SHP77 (cell line): ENCODE data around the gene IKZF2.

Source experiments
- DNase-seq, 2 experiments: peaks; one replicate each; lab custom pipeline; 2025; lab: John Stamatoyannopoulos, UW

IKZF2 gene

GRCh38 chr2:213002383-213002782 is 149.0 kb downstream of the IKZF2 start:
- DNase-seq = no peak

DNA sequence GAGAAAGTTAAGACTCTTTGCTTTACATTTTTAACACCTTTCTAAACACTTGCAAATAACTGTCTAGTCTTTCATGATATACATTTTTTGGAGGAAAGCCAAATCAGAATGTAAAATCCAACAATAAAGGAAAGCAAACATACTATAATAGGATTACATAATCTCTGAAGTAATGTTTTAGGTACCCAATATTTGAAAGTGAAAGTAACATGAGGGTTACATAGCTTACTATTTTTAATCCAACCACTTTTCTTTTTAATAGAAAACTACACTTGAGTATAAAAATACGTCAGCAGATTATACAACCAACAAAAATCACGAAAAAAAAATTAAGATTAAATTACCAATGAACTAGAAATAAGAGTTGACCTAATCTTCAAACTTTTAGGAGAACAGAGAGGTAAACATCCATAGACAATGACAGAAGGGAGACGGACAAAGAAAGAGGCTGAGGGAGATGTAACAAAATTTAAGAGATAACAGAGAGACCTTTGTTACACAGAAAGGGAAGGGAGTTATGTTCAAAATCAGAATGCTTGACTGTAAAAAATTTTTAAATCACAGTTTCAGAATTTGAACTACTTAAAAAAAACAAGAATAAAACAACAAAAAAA is 150.0 kb downstream of the IKZF2 start:
- no peak for DNase-seq

DNA sequence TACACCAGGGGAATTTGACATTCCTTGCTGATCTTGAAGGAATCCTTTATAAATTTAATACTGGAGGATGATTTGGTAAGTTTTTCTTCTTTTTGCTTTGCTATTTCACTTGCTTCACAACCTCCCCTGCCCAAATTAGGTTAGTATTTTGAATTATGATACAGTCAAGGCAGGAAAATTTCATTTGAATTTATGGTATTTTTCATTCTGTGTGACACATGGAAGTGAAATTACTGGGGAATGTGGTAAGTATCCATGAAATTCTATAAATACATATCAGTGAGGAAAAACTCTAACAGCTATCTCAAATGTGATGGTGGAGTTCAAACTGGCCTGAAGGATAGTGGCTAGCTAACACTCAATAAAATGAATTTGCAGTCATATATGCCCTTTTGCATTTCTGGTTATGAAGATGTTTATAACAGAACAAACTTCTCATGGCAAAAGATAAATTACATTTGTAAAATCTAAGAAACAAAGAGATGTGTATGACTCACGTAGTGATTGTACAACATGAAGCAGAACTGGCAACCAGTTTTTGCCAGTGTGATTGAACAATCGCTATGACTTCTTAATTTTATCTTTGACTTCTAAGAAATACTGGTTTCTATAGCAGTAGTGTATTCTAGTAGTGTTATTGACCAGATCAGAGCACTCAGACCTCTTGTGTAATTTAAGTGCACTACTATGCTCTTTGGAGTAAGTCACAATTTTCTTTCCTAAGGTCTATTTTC is 152.6 kb downstream of the IKZF2 start:
- no peak for DNase-seq

- DNase-seq = no peak
Observed at GRCh38 chr2:212997526-212998020, 153.8 kb downstream of the IKZF2 start.

GRCh38 chr2:212995920-212996319 is 155.5 kb downstream of the IKZF2 start:
- no peak for DNase-seq

- DNase-seq = no peak
Observed at GRCh38 chr2:212994976-212995375, 156.4 kb downstream of the IKZF2 start.

DNA sequence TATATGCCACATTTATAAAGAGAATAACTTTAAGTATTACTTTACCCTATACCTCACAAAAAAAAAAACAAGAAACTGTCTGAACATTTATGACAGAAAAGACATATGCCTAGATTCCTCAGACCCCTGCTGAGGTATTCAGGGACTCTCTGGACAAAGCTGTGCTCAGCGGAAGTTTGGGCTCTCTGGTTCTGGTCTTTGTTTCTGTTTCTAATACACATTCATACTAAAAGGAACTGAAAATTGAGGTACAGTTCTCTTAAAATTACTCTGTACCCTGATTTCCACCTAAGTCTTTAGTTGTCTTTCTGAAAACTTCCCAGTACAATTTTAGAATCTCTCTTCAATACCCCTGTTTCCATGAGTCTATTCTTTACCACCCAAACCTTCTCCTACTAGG is 160.3 kb downstream of the IKZF2 start:
- DNase-seq = no peak

DNA sequence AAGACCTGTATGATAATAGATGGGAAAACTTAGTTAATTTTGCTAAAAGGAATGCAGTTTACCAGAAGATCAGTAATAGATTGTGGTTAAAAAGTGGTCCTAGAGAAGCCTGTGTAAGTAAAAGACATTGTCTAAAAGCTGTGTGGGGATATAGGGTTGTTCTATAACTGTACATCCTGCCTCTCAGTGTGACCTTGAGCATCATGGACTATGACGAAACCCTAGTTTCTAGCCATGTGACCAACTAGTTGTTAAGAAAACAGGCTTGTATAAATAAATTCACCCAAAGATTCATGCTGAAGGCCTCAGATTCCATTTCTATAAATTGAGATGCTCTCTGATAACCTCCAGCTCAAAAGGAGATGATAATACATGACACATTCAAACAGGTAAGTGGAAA is 160.7 kb downstream of the IKZF2 start:
- DNase-seq = no peak

GRCh38 chr2:212987492-212987891 is 163.9 kb downstream of the IKZF2 start:
- no peak for DNase-seq

DNA sequence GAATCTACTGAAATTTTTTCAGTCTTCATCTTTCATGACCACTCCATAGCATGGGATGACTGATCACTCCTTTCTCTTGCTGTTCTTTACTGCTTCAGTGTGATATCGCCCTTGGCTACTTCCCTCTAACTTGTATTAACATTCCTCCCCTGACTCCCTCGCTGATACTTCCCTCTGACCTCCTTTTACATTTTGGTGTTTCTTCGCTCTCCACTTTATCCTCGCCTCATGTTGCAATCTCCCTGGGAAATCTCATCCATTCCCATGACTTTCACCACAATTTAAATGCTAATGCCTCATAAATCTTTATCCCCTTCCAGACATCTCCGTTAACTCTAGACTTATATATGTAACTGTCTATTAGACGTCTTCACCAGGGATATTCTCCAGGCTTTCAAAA is 167.3 kb downstream of the IKZF2 start:
- DNase-seq = no peak

GRCh38 chr2:212979799-212980198 is 171.6 kb downstream of the IKZF2 start:
- no peak for DNase-seq

GRCh38 chr2:212979046-212979612 is 172.3 kb downstream of the IKZF2 start:
- no peak for DNase-seq

DNA sequence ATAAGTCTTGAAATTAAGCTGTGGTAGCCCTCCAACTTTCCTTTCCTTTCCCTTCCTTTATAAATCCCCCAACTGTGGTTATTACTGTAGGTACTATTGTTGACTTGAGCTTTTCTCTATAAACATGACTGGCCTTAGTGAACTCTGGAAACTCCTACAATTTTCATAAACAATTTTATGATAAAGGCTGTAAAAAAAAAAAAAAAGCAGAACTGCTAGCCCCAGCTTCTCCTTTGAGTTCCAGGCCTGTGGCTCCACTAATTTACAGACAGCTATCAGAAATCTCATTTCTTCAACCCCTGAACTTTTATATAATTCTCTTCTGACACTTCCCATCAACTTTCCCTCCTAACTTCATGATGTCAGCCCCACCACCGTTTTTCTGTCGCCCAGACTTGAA is 174.3 kb downstream of the IKZF2 start:
- no peak for DNase-seq

DNA sequence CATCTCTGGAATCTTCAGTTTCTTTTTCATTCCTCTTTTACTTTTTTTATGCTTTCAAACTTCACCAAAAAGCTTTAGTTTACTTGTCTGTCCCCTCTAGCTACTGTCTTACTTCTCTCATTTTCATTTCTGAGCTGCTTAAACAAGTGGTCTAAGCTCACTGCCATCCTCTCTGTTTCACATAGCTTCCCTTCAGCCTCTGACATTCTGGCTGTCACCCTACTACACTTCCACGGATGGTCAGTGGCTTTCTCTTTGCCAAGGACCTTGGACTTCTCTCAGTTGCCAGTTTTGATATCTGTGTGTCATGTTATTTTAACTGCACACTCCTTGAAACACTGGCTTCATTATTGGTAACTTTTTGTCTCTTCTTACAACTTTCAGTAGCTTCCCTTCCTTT is 176.1 kb downstream of the IKZF2 start:
- no peak for DNase-seq

GRCh38 chr2:212974692-212975091 is 176.7 kb downstream of the IKZF2 start:
- no peak for DNase-seq

DNA sequence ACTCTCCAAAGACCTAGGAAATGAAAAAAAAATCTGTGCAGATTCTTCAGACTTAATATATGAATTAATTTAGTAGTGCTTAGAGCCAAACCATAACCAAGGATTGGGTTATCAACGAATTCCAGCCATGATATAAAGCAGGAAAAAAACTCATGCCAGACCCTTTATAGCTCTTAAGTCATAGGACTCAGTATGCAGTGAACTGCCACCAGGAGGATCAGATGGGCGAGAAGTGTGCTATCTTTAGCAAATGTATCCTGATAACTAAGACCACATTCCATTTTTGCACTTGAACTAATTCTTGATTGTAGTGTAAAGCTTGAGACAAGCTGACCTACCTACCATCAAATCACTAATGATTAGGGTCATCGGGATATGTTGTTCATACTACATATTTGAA is 178.1 kb downstream of the IKZF2 start:
- DNase-seq = no peak

DNA sequence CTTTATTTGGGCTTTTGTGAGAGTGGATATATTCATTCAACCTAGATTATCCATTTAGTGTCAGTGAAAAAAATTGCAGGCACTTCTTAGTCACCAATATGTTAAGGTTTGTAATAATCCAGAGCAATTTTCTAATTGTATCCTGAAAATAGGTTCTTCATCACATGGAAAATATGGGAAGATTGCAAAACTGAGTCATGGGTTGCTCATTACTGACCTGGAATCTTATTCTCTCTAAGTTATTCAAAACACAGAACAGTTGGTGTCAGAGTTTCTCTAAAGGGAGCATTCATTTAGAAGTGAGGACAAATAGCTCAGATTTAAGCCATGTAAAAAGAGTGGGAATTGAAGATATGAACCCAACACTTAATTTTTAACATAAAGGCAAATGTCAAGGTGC is 181.3 kb downstream of the IKZF2 start:
- no peak for DNase-seq

GRCh38 chr2:212968284-212969081 is 182.9 kb downstream of the IKZF2 start:
- no peak for DNase-seq

GRCh38 chr2:212966884-212967283 is 184.5 kb downstream of the IKZF2 start:
- DNase-seq = no peak

GRCh38 chr2:212962691-212963090 is 188.7 kb downstream of the IKZF2 start:
- DNase-seq = no peak

- DNase-seq = no peak
Observed at GRCh38 chr2:212961255-212961654, 190.2 kb downstream of the IKZF2 start.

DNA sequence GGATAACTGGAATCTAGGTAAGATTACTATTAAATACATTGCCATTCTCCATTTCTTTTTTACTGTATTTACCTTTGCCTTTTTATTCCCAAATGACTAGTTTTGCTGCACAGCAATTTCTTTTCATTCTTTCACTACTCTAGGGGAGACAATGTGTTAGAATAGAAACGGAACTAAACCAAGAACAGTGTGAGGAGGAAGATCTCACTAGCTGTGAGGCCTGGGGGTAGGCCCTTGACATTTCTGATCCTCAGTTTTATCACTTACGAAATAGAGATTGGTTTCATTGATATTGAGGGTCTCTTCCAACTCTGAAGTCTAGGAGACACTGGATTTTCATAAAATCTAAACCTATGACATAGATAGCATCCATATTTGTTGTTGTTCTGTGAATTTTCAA is 191.1 kb downstream of the IKZF2 start:
- no peak for DNase-seq
